Gastrocnemius medialis (tissue), 4 donors: ENCODE measurements around the gene NQO2. TPM values are rescaled to one million over a fixed set of nuclear protein-coding genes. Genes with fewer than 3 reads are reported as not detected.

ENCODE experiments used
- ATAC-seq, 2 donors: fragments of 150-250 bp; one replicate each; pipeline ENCODE4 v1.9.1; 2016
- DNase-seq, 2 donors: peaks; one replicate each; pipeline ENCODE4 v3.0.0-alpha.2; 2019
- H3K27ac ChIP-seq, 4 donors: fragments of 200-600 bp; sonication (generic); 1 replicate in 1 of 4; 2 replicates in 3 of 4; pipeline ENCODE4 v1.5.1; 2016 to 2018; ENCODE audit warnings: mild to moderate bottlenecking in 2 of 4, moderate library complexity in 1 of 4
- H3K27me3 ChIP-seq, 3 donors: fragments of 200-600 bp; sonication (generic) in 2 of 3; 1 replicate in 1 of 3; 2 replicates in 2 of 3; pipeline versions ENCODE4 v1.5.1 to v1.6.0; 2016 to 2019; ENCODE audit warnings: mild to moderate bottlenecking in 1 of 3, moderate library complexity in 1 of 3
- H3K36me3 ChIP-seq, 2 donors: fragments of 200-600 bp; sonication (generic) in 1 of 2; one replicate each; pipeline ENCODE4 v1.5.1; 2017 to 2018
- H3K4me1 ChIP-seq, 2 donors: fragments of 200-600 bp; sonication (generic) in 1 of 2; one replicate each; pipeline ENCODE4 v1.5.1; 2016 to 2017; ENCODE audit warnings: mild to moderate bottlenecking in 2 of 2
- H3K4me3 ChIP-seq, 4 donors: fragments of 200-600 bp; sonication (generic) in 3 of 4; 1 replicate in 1 of 4; 2 replicates in 3 of 4; pipeline ENCODE4 v1.5.1; 2016 to 2019; ENCODE audit warnings: mild to moderate bottlenecking in 2 of 4
- H3K9me3 ChIP-seq, 3 donors: fragments of 200-600 bp; sonication (generic) in 2 of 3; 1 replicate in 1 of 3; 2 replicates in 2 of 3; pipeline ENCODE4 v1.5.1; 2016 to 2019
- POLR2A ChIP-seq, 2 donors: fragments of 450-650 bp; IDR thresholded peaks; one replicate each; pipeline ENCODE4 v1.6.1; 2017; ENCODE audit warnings: antibody characterized with exemption in 2 of 2, mild to moderate bottlenecking in 2 of 2, moderate library complexity in 2 of 2
- in situ Hi-C, 4 donors: fragments of 200-750 bp; cut with MboI; loops; one replicate each; pipeline versions ENCODE4 v1.15.0 to v1.8.0; 2017; ENCODE audit warnings: low sequenced_read_pairs in 4 of 4
- intact Hi-C: fragments of 100-400 bp; cut with DNase I; formaldehyde crosslinking; loops from one replicate; pipeline ENCODE4 v1.15.1; 2023; ENCODE audit warnings: low total_unique reads
- total RNA-seq, 4 donors: library from RNA; depleted of rRNA; stranded (reverse); fragments of >200 nt; gene quantifications; one replicate each; pipeline versions ENCODE4 v1.1.0 to v1.2.3, GENCODE V29; 2016
- TF ChIP-seq, protein P1 (sequence below), 5 experiments: fragments of 450-650 bp in 3 of 5; fragments of 200-600 bp in 2 of 5; sonication (generic) in 2 of 5; IDR thresholded peaks in 4 of 5; conservative IDR thresholded peaks in 1 of 5; 1 replicate in 4 of 5; 2 replicates in 1 of 5; pipeline ENCODE4 v1.5.1; 2016 to 2019; ENCODE audit warnings: antibody characterized with exemption in 5 of 5, mild to moderate bottlenecking in 3 of 5, moderate library complexity in 3 of 5

The NQO2 gene
- total RNA-seq, 4 donors from 2014 or later = 46.7 to 94.5 (median 60.3) TPM

- H3K4me3 ChIP-seq = no peak overlapping the region
- no peaks in the 10 kb centered on the region for H3K36me3 ChIP-seq
- no peaks in the 10 kb centered on the region for H3K27me3 ChIP-seq
- no peak for ATAC-seq
- no peak for DNase-seq
- in situ Hi-C loops (no loop called here), intact Hi-C loops (no loop called here)
- H3K9me3 ChIP-seq = no peaks in the 10 kb centered on the region
- H3K4me1 ChIP-seq = peaks cover 39 to 77% of the 10 kb centered on the region in 2 donors
- TF ChIP-seq, protein P1, sequence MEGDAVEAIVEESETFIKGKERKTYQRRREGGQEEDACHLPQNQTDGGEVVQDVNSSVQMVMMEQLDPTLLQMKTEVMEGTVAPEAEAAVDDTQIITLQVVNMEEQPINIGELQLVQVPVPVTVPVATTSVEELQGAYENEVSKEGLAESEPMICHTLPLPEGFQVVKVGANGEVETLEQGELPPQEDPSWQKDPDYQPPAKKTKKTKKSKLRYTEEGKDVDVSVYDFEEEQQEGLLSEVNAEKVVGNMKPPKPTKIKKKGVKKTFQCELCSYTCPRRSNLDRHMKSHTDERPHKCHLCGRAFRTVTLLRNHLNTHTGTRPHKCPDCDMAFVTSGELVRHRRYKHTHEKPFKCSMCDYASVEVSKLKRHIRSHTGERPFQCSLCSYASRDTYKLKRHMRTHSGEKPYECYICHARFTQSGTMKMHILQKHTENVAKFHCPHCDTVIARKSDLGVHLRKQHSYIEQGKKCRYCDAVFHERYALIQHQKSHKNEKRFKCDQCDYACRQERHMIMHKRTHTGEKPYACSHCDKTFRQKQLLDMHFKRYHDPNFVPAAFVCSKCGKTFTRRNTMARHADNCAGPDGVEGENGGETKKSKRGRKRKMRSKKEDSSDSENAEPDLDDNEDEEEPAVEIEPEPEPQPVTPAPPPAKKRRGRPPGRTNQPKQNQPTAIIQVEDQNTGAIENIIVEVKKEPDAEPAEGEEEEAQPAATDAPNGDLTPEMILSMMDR (IDR thresholded peaks at IDR 0.05 in 4 of 5, conservative IDR thresholded peaks at IDR 0.05 in 1 of 5) = no peak
- TF ChIP-seq POLR2A (IDR thresholded peaks at IDR 0.05) = no peak
- H3K27ac ChIP-seq = peak overlapping the region; percentile 44 to 99 (median 54)
Measured at GRCh38 chr6:2962004-2962403, 37.7 kb upstream of the NQO2 start.

DNA sequence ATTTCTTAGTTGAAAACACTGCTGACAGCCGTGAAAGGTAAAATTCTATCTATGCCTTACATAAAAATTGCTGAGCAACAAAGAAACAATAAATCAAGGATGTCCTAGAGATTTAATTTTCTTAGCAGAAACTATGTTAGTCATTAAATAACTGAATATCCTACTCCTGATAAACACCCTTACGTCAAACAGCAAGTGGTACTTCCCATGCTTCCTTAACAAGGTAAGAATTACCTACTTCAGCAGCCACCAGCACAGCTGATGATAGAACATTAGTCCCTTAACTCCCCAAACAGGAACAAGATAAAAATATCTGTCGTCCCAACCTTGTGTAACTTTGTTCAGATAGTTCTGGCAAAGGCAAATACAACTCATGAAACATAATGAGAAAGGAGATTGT, 37.1 kb upstream of the NQO2 start:
- peak; percentile 63 to 73 for ATAC-seq
- in situ Hi-C loops = no loop called here
- TF ChIP-seq POLR2A (IDR thresholded peaks at IDR 0.05) = no peak
- TF ChIP-seq, protein P1 (IDR thresholded peaks at IDR 0.05 in 4 of 5, conservative IDR thresholded peaks at IDR 0.05 in 1 of 5) = no peak

GRCh38 chr6:2963756-2964155, 35.9 kb upstream of the NQO2 start:
- intact Hi-C loops = no loop called here
- H3K27ac ChIP-seq = peak overlapping the region in 3 of 4 donors; percentile 44 to 99 (median 63)
- ATAC-seq = peak; percentile 42 to 44

More for the DNA sequence above, 37.1 kb upstream of the NQO2 start:
- no peak overlapping the region for H3K4me3 ChIP-seq
- intact Hi-C loops = no loop called here
- no peaks in the 10 kb centered on the region for H3K9me3 ChIP-seq
- no peaks in the 10 kb centered on the region for H3K27me3 ChIP-seq
- peaks cover 34 to 77% of the 10 kb centered on the region in 2 donors for H3K4me1 ChIP-seq
- H3K36me3 ChIP-seq = no peaks in the 10 kb centered on the region
- no peak for DNase-seq
- H3K27ac ChIP-seq = peak overlapping the region; percentile 44 to 99 (median 54)

GRCh38 chr6:2964793-2965505, 34.7 kb upstream of the NQO2 start:
- TF ChIP-seq POLR2A (IDR thresholded peaks at IDR 0.05) = no peak
- TF ChIP-seq, protein P1 (IDR thresholded peaks at IDR 0.05 in 4 of 5, conservative IDR thresholded peaks at IDR 0.05 in 1 of 5) = no peak
- DNase-seq = no peak
- intact Hi-C loops (no loop called here), in situ Hi-C loops (no loop called here)
- Histone ChIP-seq H3K27me3 (no peaks in the 10 kb centered on the region), H3K4me1 (peaks cover 19 to 61% of the 10 kb centered on the region in 2 donors), H3K27ac (peak overlapping the region in 1 of 4 donors; percentile 99), H3K9me3 (no peaks in the 10 kb centered on the region), H3K4me3 (no peak overlapping the region), H3K36me3 (no peaks in the 10 kb centered on the region)
- no peak for ATAC-seq

More at GRCh38 chr6:2963756-2964155, 35.9 kb upstream of the NQO2 start:
- H3K9me3 ChIP-seq = no peaks in the 10 kb centered on the region
- H3K4me1 ChIP-seq = peaks cover 23 to 67% of the 10 kb centered on the region in 2 donors
- no peaks in the 10 kb centered on the region for H3K36me3 ChIP-seq
- no peaks in the 10 kb centered on the region for H3K27me3 ChIP-seq
- peak in 1 of 2 donors; percentile 48 for DNase-seq
- in situ Hi-C loops = no loop called here
- TF ChIP-seq, protein P1 (IDR thresholded peaks at IDR 0.05 in 4 of 5, conservative IDR thresholded peaks at IDR 0.05 in 1 of 5) = no peak
- TF ChIP-seq POLR2A (IDR thresholded peaks at IDR 0.05) = no peak
- H3K4me3 ChIP-seq = no peak overlapping the region
